ENCODE results near the gene ASMT.

DNA sequence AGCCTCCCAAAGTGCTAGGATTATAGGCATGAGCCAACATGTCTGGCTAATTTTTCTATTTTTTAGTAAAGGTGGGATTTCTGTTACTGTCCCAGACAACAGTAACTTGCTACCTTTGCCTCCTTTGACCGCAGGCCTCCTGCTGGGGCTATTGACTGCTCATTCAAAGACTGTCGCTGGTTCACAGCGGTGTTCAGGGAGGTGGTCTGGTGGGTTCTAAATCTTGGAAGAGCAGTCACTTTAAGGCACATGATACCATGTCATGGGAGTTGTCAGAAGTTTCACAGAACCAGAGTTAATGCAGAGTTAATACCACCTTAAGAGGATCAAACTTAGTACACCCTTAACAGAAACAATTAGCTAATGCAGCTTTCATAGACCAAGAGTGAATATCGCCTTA is 3.8 kb downstream of the ASMT start:
- TF ChIP-seq, protein P1, sequence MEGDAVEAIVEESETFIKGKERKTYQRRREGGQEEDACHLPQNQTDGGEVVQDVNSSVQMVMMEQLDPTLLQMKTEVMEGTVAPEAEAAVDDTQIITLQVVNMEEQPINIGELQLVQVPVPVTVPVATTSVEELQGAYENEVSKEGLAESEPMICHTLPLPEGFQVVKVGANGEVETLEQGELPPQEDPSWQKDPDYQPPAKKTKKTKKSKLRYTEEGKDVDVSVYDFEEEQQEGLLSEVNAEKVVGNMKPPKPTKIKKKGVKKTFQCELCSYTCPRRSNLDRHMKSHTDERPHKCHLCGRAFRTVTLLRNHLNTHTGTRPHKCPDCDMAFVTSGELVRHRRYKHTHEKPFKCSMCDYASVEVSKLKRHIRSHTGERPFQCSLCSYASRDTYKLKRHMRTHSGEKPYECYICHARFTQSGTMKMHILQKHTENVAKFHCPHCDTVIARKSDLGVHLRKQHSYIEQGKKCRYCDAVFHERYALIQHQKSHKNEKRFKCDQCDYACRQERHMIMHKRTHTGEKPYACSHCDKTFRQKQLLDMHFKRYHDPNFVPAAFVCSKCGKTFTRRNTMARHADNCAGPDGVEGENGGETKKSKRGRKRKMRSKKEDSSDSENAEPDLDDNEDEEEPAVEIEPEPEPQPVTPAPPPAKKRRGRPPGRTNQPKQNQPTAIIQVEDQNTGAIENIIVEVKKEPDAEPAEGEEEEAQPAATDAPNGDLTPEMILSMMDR (IDR thresholded peaks at IDR 0.05; ENCODE audit: low read length), result no peak
- no peak for TF ChIP-seq EZH2 (IDR thresholded peaks at IDR 0.05; ENCODE audit: borderline replicate concordance, low read length)
